GM23338 (cell line): ENCODE data around the gene PDE3A.

Experiments
- CREB1 ChIP-seq: fragments of 250-450 bp; sonication (Bioruptor Pico); IDR thresholded peaks from 2 replicates; pipeline ENCODE4 v1.5.0; 2020; ENCODE audit warnings: low read depth, mild to moderate bottlenecking, moderate library complexity
- EZH2 ChIP-seq: fragments of 200-600 bp; sonication (generic); IDR thresholded peaks from one replicate; pipeline ENCODE4 v1.8.0; 2017; ENCODE audit warnings: antibody characterized with exemption, mild to moderate bottlenecking, low read depth; ENCODE audit not compliant: unreplicated experiment
- EZH2phosphoT487 ChIP-seq: fragments of 200-600 bp; sonication (generic); IDR thresholded peaks from one replicate; pipeline ENCODE4 v1.8.1; 2018; ENCODE audit warnings: antibody characterized with exemption; ENCODE audit not compliant: unreplicated experiment
- JUNB ChIP-seq: IDR thresholded peaks from one replicate; pipeline ENCODE4 v1.6.1; 2016; ENCODE audit warnings: antibody characterized with exemption; ENCODE audit not compliant: unreplicated experiment
- NANOG ChIP-seq: IDR thresholded peaks from 2 replicates; pipeline ENCODE4 v1.6.1; 2016; ENCODE audit warnings: antibody characterized with exemption, borderline replicate concordance
- POLR2AphosphoS5 ChIP-seq: IDR thresholded peaks from 2 replicates; pipeline ENCODE4 v1.6.1; 2016; ENCODE audit warnings: antibody characterized with exemption, low read depth
- STAT1 ChIP-seq: IDR thresholded peaks from one replicate; pipeline ENCODE4 v1.6.1; 2016; ENCODE audit warnings: antibody characterized with exemption; ENCODE audit not compliant: unreplicated experiment
- ZNF114 ChIP-seq: fragments of 250-450 bp; sonication (Bioruptor Pico); IDR thresholded peaks from 2 replicates; pipeline ENCODE4 v1.5.0; 2020; ENCODE audit warnings: mild to moderate bottlenecking, moderate library complexity
- ZNF331 ChIP-seq: fragments of 250-450 bp; sonication (Bioruptor Pico); IDR thresholded peaks from 2 replicates; pipeline ENCODE4 v1.5.0; 2020; ENCODE audit warnings: low read depth, mild to moderate bottlenecking, moderate library complexity
- TF ChIP-seq, protein P1 (sequence below), 2 experiments: fragments of 200-600 bp in 1 of 2; sonication (generic) in 1 of 2; conservative IDR thresholded peaks; 2 replicates each; pipeline versions ENCODE4 v1.5.1 to v1.6.1; 2016 to 2017; ENCODE audit warnings: antibody characterized with exemption in 2 of 2, low read depth in 2 of 2, mild to moderate bottlenecking in 2 of 2, moderate library complexity in 1 of 2
- TF ChIP-seq, protein P2 (sequence below): IDR thresholded peaks from one replicate; pipeline ENCODE4 v1.6.1; 2018; ENCODE audit warnings: antibody characterized with exemption; ENCODE audit not compliant: unreplicated experiment
- TF ChIP-seq, protein P3 (sequence below): IDR thresholded peaks from 2 replicates; pipeline ENCODE4 v1.6.1; 2016; ENCODE audit warnings: antibody characterized with exemption
- TF ChIP-seq, protein P4 (sequence below): fragments of 250-450 bp; sonication (Bioruptor Pico); IDR thresholded peaks from 2 replicates; pipeline ENCODE4 v1.5.0; 2020; ENCODE audit warnings: mild to moderate bottlenecking, moderate library complexity

DNA sequence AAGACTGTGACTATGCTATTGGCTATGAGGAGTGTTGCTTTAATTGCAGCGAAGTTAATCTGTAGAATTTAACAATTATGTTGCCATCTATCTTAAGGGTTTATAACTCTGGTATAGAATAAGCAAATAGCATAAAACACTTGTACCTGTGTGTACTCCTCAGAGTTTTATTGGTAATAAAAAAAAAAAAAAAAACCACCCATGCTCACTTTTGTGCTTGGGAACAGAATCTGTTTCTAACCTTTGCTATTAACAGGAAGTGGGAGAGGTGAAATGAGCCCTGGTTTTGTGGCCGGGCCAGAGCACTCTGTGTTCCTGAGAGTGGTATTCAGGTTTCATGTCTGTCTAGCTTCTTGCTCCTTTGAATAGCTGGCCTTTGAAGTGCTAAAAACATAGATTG lies 53.1 kb downstream of the PDE3A start:
- TF ChIP-seq, protein P1, sequence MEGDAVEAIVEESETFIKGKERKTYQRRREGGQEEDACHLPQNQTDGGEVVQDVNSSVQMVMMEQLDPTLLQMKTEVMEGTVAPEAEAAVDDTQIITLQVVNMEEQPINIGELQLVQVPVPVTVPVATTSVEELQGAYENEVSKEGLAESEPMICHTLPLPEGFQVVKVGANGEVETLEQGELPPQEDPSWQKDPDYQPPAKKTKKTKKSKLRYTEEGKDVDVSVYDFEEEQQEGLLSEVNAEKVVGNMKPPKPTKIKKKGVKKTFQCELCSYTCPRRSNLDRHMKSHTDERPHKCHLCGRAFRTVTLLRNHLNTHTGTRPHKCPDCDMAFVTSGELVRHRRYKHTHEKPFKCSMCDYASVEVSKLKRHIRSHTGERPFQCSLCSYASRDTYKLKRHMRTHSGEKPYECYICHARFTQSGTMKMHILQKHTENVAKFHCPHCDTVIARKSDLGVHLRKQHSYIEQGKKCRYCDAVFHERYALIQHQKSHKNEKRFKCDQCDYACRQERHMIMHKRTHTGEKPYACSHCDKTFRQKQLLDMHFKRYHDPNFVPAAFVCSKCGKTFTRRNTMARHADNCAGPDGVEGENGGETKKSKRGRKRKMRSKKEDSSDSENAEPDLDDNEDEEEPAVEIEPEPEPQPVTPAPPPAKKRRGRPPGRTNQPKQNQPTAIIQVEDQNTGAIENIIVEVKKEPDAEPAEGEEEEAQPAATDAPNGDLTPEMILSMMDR (conservative IDR thresholded peaks at IDR 0.05; ENCODE audit: low read depth in 2 of 2), result no peak
- TF ChIP-seq, protein P2, sequence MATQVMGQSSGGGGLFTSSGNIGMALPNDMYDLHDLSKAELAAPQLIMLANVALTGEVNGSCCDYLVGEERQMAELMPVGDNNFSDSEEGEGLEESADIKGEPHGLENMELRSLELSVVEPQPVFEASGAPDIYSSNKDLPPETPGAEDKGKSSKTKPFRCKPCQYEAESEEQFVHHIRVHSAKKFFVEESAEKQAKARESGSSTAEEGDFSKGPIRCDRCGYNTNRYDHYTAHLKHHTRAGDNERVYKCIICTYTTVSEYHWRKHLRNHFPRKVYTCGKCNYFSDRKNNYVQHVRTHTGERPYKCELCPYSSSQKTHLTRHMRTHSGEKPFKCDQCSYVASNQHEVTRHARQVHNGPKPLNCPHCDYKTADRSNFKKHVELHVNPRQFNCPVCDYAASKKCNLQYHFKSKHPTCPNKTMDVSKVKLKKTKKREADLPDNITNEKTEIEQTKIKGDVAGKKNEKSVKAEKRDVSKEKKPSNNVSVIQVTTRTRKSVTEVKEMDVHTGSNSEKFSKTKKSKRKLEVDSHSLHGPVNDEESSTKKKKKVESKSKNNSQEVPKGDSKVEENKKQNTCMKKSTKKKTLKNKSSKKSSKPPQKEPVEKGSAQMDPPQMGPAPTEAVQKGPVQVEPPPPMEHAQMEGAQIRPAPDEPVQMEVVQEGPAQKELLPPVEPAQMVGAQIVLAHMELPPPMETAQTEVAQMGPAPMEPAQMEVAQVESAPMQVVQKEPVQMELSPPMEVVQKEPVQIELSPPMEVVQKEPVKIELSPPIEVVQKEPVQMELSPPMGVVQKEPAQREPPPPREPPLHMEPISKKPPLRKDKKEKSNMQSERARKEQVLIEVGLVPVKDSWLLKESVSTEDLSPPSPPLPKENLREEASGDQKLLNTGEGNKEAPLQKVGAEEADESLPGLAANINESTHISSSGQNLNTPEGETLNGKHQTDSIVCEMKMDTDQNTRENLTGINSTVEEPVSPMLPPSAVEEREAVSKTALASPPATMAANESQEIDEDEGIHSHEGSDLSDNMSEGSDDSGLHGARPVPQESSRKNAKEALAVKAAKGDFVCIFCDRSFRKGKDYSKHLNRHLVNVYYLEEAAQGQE, result no peak
- no peak for TF ChIP-seq EZH2phosphoT487
- no peak for TF ChIP-seq EZH2
- TF ChIP-seq POLR2AphosphoS5, result no peak
- no peak for TF ChIP-seq STAT1
- TF ChIP-seq CREB1 (CRISPR knock-in tag), result no peak
- TF ChIP-seq NANOG, result no peak
- TF ChIP-seq ZNF114 (CRISPR knock-in tag), result no peak
- TF ChIP-seq, protein P3, sequence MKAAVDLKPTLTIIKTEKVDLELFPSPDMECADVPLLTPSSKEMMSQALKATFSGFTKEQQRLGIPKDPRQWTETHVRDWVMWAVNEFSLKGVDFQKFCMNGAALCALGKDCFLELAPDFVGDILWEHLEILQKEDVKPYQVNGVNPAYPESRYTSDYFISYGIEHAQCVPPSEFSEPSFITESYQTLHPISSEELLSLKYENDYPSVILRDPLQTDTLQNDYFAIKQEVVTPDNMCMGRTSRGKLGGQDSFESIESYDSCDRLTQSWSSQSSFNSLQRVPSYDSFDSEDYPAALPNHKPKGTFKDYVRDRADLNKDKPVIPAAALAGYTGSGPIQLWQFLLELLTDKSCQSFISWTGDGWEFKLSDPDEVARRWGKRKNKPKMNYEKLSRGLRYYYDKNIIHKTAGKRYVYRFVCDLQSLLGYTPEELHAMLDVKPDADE, result no peak
- TF ChIP-seq, protein P4, sequence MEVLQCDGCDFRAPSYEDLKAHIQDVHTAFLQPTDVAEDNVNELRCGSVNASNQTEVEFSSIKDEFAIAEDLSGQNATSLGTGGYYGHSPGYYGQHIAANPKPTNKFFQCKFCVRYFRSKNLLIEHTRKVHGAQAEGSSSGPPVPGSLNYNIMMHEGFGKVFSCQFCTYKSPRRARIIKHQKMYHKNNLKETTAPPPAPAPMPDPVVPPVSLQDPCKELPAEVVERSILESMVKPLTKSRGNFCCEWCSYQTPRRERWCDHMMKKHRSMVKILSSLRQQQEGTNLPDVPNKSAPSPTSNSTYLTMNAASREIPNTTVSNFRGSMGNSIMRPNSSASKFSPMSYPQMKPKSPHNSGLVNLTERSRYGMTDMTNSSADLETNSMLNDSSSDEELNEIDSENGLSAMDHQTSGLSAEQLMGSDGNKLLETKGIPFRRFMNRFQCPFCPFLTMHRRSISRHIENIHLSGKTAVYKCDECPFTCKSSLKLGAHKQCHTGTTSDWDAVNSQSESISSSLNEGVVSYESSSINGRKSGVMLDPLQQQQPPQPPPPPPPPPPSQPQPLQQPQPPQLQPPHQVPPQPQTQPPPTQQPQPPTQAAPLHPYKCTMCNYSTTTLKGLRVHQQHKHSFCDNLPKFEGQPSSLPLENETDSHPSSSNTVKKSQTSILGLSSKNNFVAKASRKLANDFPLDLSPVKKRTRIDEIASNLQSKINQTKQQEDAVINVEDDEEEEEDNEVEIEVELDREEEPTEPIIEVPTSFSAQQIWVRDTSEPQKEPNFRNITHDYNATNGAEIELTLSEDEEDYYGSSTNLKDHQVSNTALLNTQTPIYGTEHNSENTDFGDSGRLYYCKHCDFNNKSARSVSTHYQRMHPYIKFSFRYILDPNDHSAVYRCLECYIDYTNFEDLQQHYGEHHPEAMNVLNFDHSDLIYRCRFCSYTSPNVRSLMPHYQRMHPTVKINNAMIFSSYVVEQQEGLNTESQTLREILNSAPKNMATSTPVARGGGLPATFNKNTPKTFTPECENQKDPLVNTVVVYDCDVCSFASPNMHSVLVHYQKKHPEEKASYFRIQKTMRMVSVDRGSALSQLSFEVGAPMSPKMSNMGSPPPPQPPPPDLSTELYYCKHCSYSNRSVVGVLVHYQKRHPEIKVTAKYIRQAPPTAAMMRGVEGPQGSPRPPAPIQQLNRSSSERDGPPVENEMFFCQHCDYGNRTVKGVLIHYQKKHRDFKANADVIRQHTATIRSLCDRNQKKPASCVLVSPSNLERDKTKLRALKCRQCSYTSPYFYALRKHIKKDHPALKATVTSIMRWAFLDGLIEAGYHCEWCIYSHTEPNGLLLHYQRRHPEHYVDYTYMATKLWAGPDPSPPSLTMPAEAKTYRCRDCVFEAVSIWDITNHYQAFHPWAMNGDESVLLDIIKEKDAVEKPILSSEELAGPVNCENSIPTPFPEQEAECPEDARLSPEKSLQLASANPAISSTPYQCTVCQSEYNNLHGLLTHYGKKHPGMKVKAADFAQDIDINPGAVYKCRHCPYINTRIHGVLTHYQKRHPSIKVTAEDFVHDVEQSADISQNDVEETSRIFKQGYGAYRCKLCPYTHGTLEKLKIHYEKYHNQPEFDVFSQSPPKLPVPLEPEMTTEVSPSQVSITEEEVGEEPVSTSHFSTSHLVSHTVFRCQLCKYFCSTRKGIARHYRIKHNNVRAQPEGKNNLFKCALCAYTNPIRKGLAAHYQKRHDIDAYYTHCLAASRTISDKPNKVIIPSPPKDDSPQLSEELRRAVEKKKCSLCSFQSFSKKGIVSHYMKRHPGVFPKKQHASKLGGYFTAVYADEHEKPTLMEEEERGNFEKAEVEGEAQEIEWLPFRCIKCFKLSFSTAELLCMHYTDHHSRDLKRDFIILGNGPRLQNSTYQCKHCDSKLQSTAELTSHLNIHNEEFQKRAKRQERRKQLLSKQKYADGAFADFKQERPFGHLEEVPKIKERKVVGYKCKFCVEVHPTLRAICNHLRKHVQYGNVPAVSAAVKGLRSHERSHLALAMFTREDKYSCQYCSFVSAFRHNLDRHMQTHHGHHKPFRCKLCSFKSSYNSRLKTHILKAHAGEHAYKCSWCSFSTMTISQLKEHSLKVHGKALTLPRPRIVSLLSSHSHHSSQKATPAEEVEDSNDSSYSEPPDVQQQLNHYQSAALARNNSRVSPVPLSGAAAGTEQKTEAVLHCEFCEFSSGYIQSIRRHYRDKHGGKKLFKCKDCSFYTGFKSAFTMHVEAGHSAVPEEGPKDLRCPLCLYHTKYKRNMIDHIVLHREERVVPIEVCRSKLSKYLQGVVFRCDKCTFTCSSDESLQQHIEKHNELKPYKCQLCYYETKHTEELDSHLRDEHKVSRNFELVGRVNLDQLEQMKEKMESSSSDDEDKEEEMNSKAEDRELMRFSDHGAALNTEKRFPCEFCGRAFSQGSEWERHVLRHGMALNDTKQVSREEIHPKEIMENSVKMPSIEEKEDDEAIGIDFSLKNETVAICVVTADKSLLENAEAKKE (CRISPR knock-in tag), result no peak
- TF ChIP-seq JUNB, result no peak
- no peak for TF ChIP-seq ZNF331 (CRISPR knock-in tag)
